ENCODE measurements around the gene MTMR2.

- TF ChIP-seq CTCF (IDR thresholded peaks at IDR 0.05) (peak in 1 of 3 experiments; percentile 2), POLR2A (IDR thresholded peaks at IDR 0.05) (peak; percentile 63)
These were observed 133.6 kb downstream of the MTMR2 start, which contains the start of gene CEP57 for GRCh38 chr11:95790123-95790932.
